GM18517 (cell line): ENCODE results near the gene COL20A1.

ENCODE experiments used
- ATAC-seq: cut with Tn5 transposase; IDR thresholded peaks from one replicate; pipeline ENCODE4 v1.9.1; 2021; ENCODE audit warnings: mild to moderate bottlenecking, moderate library complexity; ENCODE audit not compliant: unreplicated experiment

The COL20A1 gene

DNA sequence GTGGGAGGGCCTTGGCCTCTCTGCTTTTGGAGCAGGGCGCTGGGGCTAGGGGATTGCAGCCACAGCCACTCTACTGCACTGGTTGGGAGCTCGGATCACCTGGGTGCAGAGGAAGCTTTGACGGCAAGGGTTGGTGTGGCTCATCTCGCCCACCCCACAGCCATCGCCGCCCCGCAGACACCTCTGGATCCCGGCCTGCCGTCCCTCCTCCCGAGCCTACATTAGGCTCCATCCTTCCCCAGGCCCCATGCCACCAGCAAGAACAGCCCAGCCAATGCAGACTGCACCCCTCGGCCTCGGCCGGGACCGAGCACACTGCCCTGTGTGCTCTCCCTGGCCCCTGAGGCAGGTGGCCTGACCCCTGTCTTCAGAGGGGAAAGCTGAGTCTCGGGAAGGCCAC lies 32.5 kb upstream of the COL20A1 start:
- no peak for ATAC-seq

DNA sequence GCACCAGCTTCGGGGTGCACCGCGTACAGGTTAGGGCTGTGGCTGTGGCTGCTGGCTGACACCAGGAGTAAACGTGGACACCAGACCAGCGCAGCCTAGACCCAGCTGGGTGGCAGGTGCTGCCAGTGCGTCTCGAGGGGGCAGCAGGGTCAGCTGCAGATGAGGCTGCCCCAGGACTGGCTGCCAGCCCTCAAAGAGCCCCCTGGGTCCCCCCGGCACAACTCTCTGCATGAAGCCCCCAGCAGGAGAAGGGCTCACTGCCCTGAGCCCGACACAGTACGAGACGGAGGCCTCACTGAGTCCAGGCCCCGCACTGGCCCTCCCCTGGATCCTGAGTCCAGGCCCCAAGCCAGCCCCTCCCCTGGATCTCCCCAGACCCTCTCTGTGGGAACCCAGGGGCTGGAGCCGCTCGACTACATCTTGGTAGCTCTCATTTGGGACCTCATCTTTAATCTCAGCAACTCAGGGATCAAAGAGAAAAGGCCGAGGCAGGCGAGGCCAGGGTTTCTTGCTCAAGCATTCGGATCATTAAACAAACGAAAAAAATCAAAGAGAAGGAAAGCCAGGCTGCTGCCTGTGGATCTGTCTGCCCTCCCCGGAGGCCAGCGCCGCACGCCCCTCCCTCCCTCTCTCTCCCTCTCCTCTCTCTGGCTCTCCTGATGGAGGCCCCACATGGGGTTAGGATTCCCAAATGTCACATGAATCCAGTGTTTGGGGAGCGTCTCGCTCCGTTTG lies 31.8 kb upstream of the COL20A1 start:
- ATAC-seq = no peak

DNA sequence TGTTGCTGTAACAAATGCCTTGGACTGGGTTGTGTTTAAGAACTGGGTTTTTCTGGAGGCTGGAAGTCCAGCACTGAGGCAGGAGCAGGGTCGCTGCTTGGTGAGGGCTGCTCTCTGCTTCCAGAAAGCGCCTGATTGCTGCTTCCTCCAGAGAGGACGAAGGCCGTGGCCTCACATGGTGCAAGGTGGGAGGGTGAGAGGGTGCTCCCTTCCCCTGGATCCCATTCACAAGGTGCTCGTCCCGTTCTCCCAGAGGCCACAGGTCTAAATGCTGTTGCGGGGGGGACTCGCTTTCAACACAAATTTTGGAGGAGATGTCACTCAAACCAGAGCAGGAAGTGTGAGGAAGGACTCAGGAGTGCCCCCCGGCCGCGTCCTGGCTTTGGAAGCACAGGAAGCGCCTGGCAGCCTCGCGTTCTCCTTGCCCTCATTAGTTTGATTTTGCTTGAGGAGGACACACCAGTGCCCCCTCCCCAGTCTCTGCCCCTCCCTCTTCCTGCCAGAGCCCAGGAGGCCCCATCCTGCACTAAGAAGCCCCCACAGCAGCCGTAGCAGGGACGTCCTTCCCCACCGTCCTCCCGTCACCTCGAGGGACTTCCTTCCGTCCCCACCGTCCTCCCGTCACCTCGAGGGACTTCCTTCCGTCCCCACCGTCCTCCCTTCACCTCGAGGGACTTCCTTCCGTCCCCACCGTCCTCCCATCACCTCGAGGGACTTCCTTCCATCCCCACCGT lies 31.0 kb upstream of the COL20A1 start:
- no peak for ATAC-seq

DNA sequence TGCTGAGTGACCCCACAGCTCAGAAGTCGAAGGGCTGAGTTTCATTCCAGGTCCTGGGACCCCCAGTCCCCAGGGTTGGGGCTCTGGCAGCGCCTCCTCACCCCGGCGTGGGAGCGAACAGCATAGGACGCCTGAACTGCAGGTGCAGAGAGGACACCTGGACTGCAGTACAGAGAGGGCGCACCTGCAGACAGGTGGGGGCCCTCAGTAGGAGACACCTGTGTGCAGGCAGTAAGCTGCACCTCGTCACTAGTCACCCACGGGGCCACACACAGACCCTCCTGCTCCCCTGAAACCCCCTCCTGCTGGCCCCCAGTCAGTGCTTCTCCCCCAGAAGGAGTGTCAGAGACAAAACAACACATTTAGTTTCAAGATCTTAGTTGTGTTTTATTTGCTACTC lies 30.1 kb upstream of the COL20A1 start:
- no peak for ATAC-seq

DNA sequence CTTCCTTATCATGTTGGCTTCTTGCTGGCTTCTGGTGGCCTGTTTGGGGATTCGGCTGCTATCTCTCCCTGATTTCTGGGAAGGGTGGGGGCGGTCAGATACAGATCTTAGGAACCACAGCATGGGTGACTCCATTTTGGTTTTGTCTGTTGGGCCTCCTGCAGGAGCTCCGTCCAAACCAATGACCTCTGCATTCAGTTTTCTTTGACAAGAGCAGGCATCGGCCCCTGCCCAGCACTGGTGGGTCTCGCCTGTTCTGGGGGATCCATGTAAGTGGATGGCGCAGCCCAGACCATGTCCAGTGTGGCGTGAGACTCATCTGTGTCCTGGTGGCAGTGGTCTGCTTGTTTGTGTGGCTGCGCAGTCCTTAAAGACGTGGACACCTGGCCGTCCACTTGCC lies 29.0 kb upstream of the COL20A1 start:
- ATAC-seq = no peak

DNA sequence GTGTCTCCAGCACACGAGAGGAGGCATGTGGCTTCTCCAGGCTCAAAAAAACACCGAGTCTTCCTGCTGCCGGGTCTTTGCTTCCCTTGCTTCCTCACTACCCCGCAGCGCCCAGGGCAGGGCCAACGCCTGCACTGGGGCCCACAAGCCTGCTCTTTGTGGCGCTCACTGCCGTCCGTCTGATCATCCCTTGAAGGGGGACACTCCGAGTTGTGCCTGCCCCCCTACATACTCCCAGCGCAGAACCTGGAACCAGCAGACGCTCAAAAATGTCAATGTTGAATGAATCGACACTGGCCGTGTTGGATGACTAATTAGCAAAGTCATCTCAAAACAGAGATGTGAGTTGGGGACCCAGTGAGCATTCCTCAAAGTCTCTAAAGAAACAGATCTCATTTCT lies 28.5 kb upstream of the COL20A1 start:
- no peak for ATAC-seq

DNA sequence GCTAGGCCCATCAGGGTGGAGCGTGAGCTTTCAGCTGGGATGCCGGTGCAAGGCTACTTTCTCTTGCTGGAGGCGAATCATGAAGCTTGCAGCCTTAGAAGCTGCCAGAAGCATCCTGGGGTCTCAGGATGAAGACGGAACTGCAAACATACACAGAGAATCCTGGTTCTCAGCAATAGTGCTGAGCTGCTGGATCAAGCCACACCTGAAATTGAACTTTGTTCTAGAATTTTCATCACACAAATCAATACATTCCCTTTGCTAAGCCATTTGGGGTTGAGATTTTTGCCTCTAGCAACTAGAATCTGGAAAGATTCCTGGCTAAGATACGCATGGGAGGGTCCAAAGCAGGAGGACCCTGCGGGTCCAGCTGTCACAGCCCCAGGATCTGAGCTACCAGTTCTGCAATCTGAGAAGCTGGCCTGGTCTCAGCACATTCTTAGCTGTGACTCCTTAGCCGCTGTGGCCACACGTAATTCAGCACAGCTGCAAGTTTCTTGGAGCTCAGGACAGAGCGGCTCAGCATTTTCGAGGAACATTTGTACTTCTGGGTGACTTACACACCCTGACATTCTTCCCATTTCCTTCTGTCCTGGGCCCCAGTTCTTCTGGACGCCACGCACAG lies 27.0 kb upstream of the COL20A1 start:
- no peak for ATAC-seq

DNA sequence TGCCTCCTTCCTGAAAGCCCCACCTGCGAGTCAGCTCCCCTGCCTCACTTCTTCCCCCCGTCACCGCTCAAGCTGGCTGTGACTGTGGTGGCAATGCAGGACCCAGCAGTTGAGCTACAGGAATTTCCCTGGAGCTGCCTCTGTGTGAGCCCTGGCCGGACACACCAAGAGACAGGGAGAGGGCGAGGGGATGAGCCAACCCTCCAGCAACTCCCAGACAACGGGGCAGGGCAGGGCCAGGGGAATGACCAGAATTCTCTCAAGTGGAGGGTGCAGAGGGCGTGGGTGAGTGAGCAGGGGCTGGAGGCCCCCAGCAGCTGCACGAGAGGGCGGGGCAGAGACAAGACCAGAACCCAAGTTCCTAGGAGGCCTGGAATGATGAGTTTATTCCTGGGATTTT lies 25.3 kb upstream of the COL20A1 start:
- ATAC-seq = no peak

DNA sequence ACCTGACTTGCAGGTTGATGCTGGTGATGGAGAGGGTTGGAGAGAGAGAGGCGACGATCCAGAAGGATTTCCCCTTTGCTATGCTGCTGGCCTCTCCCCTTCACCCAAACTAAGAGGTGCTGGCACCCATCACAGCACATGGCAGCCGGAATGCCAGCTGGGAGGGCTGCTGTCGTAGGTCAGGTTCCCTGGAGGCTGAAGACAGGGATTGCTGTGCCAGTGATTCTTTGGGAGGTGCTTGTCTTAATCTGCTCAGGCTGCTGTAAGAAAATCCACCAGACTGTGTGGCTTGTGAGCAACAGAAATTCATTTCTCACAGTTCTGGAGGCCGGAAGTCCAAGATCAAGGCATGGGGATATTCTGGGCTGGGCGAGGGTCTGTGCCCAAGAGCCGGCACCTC lies 24.7 kb upstream of the COL20A1 start:
- ATAC-seq = no peak

DNA sequence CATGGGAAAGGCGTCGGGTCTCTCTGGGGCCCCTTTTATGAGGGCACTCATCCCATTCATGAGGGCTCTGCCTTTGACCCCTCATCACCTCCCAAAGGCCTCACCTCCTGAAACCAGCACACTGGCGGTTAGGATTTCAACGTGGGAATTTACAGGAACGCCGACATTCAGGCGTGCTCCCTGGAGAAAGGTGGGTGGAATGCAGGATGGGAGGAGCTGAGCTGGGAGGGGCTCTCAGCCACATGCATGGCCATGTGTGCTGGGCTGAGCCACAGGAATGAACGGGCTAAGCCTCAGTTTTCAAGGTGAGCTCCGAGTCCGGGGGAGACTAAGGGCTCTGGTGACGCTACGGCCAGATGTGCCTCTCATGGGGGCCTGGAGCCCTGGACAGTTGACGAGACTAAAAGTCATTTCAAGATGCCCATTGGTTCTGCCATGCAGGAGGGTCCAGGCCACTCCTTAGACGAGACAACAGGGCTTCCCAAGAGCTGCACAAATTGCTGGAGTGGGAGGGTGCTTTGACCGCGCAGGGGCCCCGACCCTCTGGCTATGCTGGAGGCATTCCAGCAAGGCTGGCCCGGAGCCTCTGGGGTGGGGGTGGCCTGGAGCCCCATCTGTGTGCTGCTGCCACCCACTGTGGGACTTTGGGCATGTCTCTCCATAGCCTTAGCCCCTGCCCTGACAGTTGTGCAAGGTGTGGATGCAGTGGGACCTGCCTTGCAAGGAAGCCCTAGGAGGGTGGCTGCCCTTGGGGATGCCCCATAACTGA lies 24.1 kb upstream of the COL20A1 start:
- no peak for ATAC-seq

DNA sequence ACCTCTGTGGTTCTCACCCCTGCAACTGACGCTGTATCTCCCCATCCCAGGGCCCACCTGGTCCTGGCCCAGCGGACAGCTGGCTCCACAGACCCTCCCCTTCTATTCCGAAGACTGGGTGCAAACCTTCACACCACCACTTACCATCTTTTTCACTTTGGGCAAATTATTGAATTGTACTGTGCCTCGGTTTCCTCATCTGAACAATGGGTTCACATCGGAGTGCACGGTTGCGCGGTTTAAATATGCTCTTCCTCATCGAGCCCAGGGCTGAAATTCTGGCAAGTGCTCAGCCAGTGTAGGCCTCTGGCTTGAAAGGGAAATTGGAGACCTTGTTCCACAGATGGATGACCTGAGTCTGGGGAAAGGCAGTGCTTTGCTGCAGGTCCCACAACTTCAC lies 23.3 kb upstream of the COL20A1 start:
- ATAC-seq = no peak

DNA sequence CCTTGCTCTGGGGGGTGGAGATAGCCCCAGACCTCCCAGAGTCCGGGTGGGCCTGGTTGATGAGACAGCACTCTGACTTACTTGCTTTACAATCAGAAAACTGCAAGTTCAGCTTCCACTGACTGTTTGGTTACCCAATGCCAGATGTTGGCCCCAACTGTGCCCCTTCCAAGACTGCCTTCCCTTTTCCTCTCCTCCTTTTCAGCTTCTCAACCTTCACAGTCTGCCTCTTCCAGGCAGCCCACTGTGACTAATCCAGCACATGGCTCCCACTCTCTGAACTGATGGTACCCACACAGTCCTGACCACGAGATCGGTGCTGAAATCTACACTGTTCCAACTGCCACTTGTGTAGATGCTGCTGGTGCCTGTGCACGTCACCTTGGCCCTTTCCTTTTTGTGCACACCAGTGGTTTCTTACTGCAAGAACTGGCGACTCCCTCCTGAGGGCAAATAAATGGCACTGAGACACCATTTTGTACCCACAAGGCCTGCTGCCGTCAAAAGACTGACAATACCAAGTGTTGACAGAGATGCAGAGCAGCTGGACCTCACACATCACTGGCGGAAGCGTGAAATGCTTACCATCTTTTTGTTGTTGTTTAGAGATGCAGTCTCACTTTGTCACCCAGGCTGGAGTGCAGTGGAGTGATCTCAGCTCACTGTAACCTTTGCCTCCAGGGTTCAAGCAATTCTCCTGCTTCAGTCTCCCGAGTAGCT lies 22.2 kb upstream of the COL20A1 start:
- no peak for ATAC-seq

DNA sequence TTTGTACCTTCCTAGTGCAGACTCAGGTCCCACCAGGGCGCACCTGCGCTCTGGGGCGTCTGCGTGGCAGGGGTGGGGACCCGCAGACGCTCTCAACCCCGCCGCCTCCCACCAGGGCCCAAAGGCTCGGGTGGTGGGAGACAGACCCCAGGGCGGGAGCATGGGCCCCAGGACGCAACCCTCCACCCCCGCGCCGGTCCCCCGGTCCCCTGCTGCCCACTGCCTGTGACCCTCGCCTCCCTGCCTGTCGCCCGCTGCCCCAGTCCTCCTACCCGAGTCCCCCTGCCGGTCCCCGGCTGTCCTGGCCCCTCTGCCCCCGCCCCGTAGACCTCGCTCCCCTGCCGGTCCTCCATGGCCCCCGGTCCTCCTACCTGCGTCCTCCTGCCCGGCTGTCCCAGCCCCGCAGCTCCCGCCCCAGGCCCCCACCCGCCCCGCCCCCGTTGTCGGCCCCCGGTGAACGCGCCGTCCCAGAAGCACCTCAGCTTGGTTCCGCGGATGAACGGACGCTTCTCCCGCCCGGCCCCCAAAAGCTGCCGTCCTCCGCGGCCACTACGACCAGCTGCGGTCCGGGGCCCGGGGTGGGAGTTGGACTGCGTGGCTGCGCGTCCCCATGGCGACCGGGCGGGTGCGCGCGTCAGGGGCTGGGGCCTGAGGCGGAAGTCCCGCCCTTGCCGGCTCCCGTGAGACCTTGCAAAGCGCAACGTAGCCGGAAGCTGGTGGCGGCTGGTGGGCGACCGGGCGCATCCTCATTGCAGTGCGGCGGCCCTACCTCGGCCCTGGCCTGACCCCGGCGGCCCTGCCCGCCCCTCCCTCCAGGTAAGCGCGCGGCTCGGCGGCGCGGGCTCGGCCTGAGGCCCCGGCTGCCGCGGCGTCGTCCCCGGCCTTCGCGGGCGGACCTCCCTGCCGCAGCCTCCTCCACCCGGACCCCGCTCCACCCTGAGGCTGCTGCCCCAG lies 20.6 kb upstream of the COL20A1 start, which contains the start of gene ARFGAP1:
Gene ARFGAP1 (plus strand): TSS at position 709 of the 954 bp plus-strand sequence. CDS start 2,768 bp downstream, outside the sequence.
- ATAC-seq = peak; percentile 87

DNA sequence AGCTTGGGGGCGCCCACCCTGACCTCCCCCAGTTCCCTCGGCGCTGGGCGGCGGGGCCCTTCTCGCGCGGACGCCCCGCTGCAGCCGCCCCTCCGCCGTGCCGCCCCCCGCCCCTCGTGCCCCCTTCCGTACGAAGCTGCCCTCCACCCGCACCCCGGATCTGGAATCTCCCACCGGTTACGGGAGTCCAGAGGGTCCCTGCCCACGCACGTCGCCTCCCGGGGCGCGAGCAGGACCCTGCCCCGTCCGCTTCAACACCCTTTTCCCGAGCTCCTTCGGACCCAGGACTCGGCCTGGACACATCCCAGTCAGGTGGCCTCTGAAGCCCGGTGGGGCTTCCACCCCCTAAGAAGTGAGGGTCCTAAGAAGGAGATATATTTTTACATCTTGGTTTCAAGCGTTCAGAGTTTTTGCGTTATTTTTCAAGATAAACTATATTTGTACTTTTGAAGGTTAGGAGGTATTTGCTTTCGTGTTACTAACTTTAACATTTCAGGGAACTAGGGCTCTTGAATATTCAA lies 19.9 kb upstream of the COL20A1 start:
- ATAC-seq = no peak

DNA sequence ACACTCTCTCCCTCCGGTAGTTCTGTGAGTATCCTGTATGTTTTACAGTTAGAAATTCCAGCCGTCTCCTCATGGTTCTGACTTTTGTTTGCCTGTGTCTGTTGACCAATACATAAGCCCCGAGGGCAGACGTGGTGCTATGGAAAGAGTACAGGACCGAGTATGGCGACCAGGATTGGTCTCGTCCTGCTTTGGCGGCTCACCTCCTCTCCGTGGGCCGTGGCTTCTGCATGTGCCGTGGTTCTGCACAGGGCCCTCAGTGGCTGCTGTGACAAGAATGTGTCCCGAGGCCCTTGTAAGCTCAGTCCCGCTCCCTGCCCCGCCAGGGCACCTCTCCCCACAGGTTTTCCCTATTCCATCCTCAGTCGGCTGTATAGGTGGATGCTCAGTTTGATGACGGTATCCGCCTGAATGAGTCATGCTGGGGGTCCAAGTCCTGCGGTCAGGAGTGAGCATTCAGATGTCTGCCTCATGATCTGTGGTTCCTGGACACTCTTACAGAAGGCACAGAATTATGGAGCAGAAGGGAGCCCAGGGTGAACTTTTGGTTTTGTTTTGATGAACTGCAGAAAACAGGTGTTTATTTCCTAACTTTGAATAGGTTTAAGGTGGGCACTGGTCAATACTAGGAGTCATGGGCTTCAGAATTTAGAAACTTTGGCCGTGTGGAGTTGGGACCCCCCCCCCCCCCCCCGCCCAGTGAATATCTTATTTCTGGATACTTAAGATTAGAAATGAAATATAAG lies 19.2 kb upstream of the COL20A1 start:
- ATAC-seq = no peak

DNA sequence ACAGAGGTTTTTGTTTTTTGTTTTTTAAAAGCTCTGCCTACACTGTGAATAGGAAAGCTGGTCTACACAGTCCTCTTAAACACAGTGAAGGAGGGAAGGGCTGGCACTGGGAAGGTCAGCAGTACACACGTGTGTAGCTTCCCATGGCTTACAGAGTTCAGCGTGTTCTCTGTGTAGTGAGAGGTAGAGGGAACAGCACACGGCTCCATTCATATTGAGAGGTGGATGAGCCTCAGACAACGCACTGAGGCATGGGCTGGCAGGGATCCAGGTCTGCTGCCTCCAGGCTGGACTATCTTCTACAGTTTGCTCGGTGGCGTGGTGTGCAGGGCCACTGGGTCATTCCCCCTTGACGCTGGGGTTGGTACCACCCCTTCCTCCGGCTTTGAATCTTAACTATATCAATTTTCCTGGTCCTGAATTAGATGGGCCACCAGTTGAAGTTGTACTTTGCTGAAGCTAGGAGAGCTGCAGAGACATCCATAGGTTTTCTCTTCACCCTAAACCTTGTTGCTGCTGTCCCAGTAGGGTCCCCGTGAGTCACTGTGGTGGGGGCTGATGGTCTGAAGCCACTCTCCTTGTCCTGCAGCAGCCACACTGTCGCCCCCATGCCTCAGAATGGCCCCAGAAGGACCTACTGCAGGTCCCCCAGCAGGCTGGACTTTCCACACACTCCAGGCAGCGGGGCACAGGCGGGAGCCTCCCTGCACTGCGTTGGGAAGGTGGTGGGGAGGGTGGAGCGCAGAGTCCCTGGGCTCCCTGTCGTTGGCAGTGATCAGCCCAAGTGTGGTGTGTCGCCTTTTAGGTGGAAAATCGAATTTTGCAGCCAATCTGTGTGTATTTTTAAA lies 18.4 kb upstream of the COL20A1 start:
- ATAC-seq = no peak

DNA sequence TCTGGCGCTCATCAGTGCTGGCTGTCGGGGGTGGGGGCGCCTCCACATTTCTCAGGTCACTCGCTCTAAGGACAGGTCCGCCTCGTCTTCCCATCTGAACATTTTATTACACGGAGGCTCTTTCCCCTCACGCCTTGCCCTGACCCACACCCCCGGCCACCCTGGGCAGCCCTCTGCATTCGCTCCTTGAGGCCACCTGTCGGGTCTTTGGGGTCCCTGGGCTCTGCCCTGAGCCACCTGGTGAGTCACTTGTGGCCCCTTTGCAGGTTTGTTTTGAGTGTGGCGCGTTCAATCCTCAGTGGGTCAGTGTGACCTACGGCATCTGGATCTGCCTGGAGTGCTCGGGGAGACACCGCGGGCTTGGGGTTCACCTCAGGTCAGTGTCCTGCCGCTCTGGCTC lies 17.2 kb upstream of the COL20A1 start:
- no peak for ATAC-seq

DNA sequence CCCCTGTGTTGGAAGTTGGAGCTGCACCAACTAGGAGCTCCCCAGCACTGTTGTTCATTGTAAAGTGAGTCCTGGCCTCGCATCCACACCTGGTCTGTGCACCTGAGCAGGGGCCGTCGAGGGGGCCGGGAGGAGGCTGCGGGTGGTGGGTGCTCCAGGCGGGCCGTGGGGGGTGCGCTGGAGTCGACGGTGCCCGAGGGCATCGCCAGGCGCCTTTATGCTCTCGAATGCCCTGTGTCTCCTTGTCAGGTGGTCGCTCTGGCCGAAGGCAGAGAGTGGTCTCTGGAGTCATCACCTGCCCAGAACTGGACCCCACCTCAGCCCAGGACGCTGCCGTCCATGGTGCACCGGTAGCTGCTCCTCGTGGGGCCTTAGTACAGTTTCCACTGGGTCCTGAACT lies 16.0 kb upstream of the COL20A1 start:
- no peak for ATAC-seq
